IMR-90 (cell line): ENCODE results near the gene ZNF618. TPM values are rescaled to one million over a fixed set of nuclear protein-coding genes. Genes with fewer than 3 reads are reported as not detected.

Experiments used
- ATAC-seq: fragments of 200-7000 bp; cut with Tn5 transposase; 2 replicates; pipeline ENCODE4 v1.9.1; 2020; ENCODE audit warnings: low read depth, mild to moderate bottlenecking, moderate library complexity
- BruUV-seq: library from RNA; stranded (reverse); fragments of 400-500 nt; replicated peaks from 2 replicates; lab custom pipeline; 2021; lab: Mats Ljungman, UMichigan
- CTCF ChIA-PET: fragments of 300-600 bp; formaldehyde crosslinking; extraction: SDS; loops from one replicate; lab custom pipeline; 2021; ENCODE audit warnings: antibody characterized with exemption; lab: Yijun Ruan, JAX
- POLR2A ChIA-PET: fragments of 300-600 bp; sonication (Branson Sonifier 250); formaldehyde crosslinking; loops from one replicate; lab custom pipeline; 2022; ENCODE audit warnings: antibody characterized with exemption; ENCODE audit not compliant: unreplicated experiment; lab: Charles Lee
- DNase-seq: peaks from one replicate; pipeline ENCODE4 v3.0.0; 2013
- H2AFZ ChIP-seq: replicated peaks from 2 replicates; pipeline ENCODE3; 2013; ENCODE audit warnings: low read length, mild to moderate bottlenecking; ENCODE audit not compliant: poor library complexity
- H2AK5ac ChIP-seq: 2 replicates; pipeline ENCODE4 v1.6.1; 2013; ENCODE audit warnings: low read depth, low read length, inconsistent platforms
- H2AK9ac ChIP-seq: replicated peaks from 2 replicates; pipeline ENCODE3; 2013; ENCODE audit warnings: mild to moderate bottlenecking, low read depth, low read length, moderate library complexity; ENCODE audit not compliant: poor library complexity
- H2BK120ac ChIP-seq: 2 replicates; pipeline ENCODE4 v1.6.1; 2013; ENCODE audit warnings: low read depth, low read length, inconsistent platforms
- H2BK15ac ChIP-seq: 3 replicates; pipeline ENCODE4 v1.6.1; 2013; ENCODE audit warnings: low read depth, low read length, inconsistent platforms
- H2BK20ac ChIP-seq: 2 replicates; pipeline ENCODE4 v1.6.1; 2013; ENCODE audit warnings: low read depth, mild to moderate bottlenecking, inconsistent platforms, low read length, moderate library complexity
- H2BK5ac ChIP-seq: 2 replicates; pipeline ENCODE4 v1.6.1; 2013; ENCODE audit warnings: mild to moderate bottlenecking, low read depth, low read length, inconsistent platforms; ENCODE audit not compliant: poor library complexity, severe bottlenecking
- H3K14ac ChIP-seq: replicated peaks from 2 replicates; pipeline ENCODE4 v1.6.1; 2013; ENCODE audit warnings: low read depth, low read length, inconsistent platforms
- H3K18ac ChIP-seq: 2 replicates; pipeline ENCODE4 v1.6.1; 2013; ENCODE audit warnings: low read depth, low read length, control low read depth
- H3K23ac ChIP-seq: 2 replicates; pipeline ENCODE4 v1.6.1; 2013; ENCODE audit warnings: low read depth, low read length, inconsistent platforms
- H3K27ac ChIP-seq: 2 replicates; pipeline ENCODE4 v1.5.1; 2013; ENCODE audit warnings: mild to moderate bottlenecking, control low read depth, low read length; ENCODE audit not compliant: insufficient read depth
- H3K27me3 ChIP-seq: 2 replicates; pipeline ENCODE4 v1.6.1; 2013; ENCODE audit warnings: low read length; ENCODE audit not compliant: control insufficient read depth, insufficient read depth
- H3K36me3 ChIP-seq: 2 replicates; pipeline ENCODE4 v1.6.1; 2013; ENCODE audit warnings: low read length, mixed read lengths; ENCODE audit not compliant: control insufficient read depth, insufficient read depth
- H3K4ac ChIP-seq: 2 replicates; pipeline ENCODE4 v1.6.1; 2013; ENCODE audit warnings: low read depth, low read length, inconsistent platforms
- H3K4me1 ChIP-seq: 2 replicates; pipeline ENCODE4 v1.6.1; 2013; ENCODE audit warnings: low read length, mixed read lengths; ENCODE audit not compliant: control insufficient read depth, insufficient read depth
- H3K4me2 ChIP-seq: 2 replicates; pipeline ENCODE4 v1.6.1; 2013; ENCODE audit warnings: low read depth, mild to moderate bottlenecking, control low read depth, low read length, moderate library complexity
- H3K4me3 ChIP-seq: 2 replicates; pipeline ENCODE4 v1.5.1; 2013; ENCODE audit warnings: low read depth, mild to moderate bottlenecking, control low read depth, low read length, moderate library complexity; ENCODE audit not compliant: insufficient read depth
- H3K56ac ChIP-seq: 2 replicates; pipeline ENCODE4 v1.6.1; 2013; ENCODE audit warnings: low read length, inconsistent platforms; ENCODE audit not compliant: insufficient read depth; ENCODE audit errors: extremely low read depth
- H3K79me1 ChIP-seq, 2 experiments: 2 replicates each; pipeline ENCODE4 v1.6.1; 2013; ENCODE audit warnings: low read length in 2 of 2, inconsistent platforms in 1 of 2, low read depth in 1 of 2
- H3K9ac ChIP-seq: 2 replicates; pipeline ENCODE4 v1.6.1; 2013; ENCODE audit warnings: low read depth, low read length, control low read depth
- H3K9me1 ChIP-seq: 2 replicates; pipeline ENCODE4 v1.6.1; 2013; ENCODE audit warnings: low read length, inconsistent platforms; ENCODE audit not compliant: insufficient read depth
- H3K9me3 ChIP-seq: 2 replicates; pipeline ENCODE4 v1.6.1; 2013; ENCODE audit warnings: low read length; ENCODE audit not compliant: control insufficient read depth, insufficient read depth
- H4K20me1 ChIP-seq: 2 replicates; pipeline ENCODE4 v1.6.1; 2013; ENCODE audit warnings: low read length, inconsistent platforms; ENCODE audit not compliant: insufficient read depth
- H4K5ac ChIP-seq: 2 replicates; pipeline ENCODE4 v1.6.1; 2013; ENCODE audit warnings: mild to moderate bottlenecking, low read depth, low read length, control low read depth
- H4K8ac ChIP-seq, 2 experiments: 2 replicates each; pipeline ENCODE4 v1.6.1; 2013; ENCODE audit warnings: low read depth in 2 of 2, low read length in 2 of 2, control low read depth in 1 of 2, inconsistent platforms in 1 of 2
- H4K91ac ChIP-seq: 2 replicates; pipeline ENCODE4 v1.6.1; 2013; ENCODE audit warnings: low read depth, low read length, inconsistent platforms; ENCODE audit not compliant: insufficient read depth
- BHLHE40 ChIP-seq: fragments of 150-350 bp; IDR thresholded peaks from 2 replicates; pipeline ENCODE4 v1.6.1; 2016; ENCODE audit warnings: mild to moderate bottlenecking, low read depth, low read length
- CEBPB ChIP-seq: IDR thresholded peaks from 2 replicates; pipeline ENCODE4 v1.6.1; 2012; ENCODE audit warnings: low read depth, low read length, improper control_type of control experiment
- CHD1 ChIP-seq: IDR thresholded peaks from 2 replicates; pipeline ENCODE4 v1.6.1; 2012; ENCODE audit warnings: low read depth, low read length, improper control_type of control experiment
- FOS ChIP-seq: fragments of 150-350 bp; IDR thresholded peaks from 2 replicates; pipeline ENCODE4 v1.6.1; 2016; ENCODE audit warnings: low read depth, low read length
- MAFK ChIP-seq: IDR thresholded peaks from 2 replicates; pipeline ENCODE4 v1.6.1; 2012; ENCODE audit warnings: low read depth, low read length, improper control_type of control experiment
- MAZ ChIP-seq: IDR thresholded peaks from 2 replicates; pipeline ENCODE4 v1.6.1; 2012; ENCODE audit warnings: low read depth, mild to moderate bottlenecking, low read length, improper control_type of control experiment, moderate library complexity, borderline replicate concordance
- MXI1 ChIP-seq: IDR thresholded peaks from 2 replicates; pipeline ENCODE4 v1.6.1; 2012; ENCODE audit warnings: low read depth, mild to moderate bottlenecking, low read length, moderate library complexity, borderline replicate concordance
- NFE2L2 ChIP-seq: fragments of 150-350 bp; IDR thresholded peaks from 2 replicates; pipeline ENCODE4 v1.6.1; 2016; ENCODE audit warnings: low read depth, mild to moderate bottlenecking, low read length
- RAD21 ChIP-seq: IDR thresholded peaks from 2 replicates; pipeline ENCODE4 v1.6.1; 2012; ENCODE audit warnings: low read length, improper control_type of control experiment
- RCOR1 ChIP-seq: IDR thresholded peaks from 2 replicates; pipeline ENCODE4 v1.6.1; 2012; ENCODE audit warnings: mild to moderate bottlenecking, low read length, improper control_type of control experiment; ENCODE audit not compliant: insufficient replicate concordance
- RFX5 ChIP-seq: IDR thresholded peaks from 2 replicates; pipeline ENCODE4 v1.8.0; 2012; ENCODE audit warnings: low read depth, mild to moderate bottlenecking, low read length, moderate library complexity
- SMC3 ChIP-seq: fragments of 150-350 bp; IDR thresholded peaks from 2 replicates; pipeline ENCODE4 v1.6.1; 2016; ENCODE audit warnings: low read depth, mild to moderate bottlenecking, antibody characterized with exemption, low read length, moderate library complexity
- WGBS, 2 experiments: methylation state at CpG; one replicate each; pipeline versions ENCODE4 v1.1.5 to v1.1.7; 2013; ENCODE audit warnings: missing lambda C conversion rate in 2 of 2; ENCODE audit not compliant: insufficient read length in 1 of 2; ENCODE audit errors: extremely low coverage in 2 of 2; 5-methylcytosine and 5-hydroxymethylcytosine counted together
- dilution Hi-C: fragments of 300-500 bp; cut with HindIII; formaldehyde crosslinking; loops from one replicate; pipeline ENCODE4 v1.14.3; 2018; ENCODE audit warnings: low sequenced_read_pairs; ENCODE audit not compliant: unreplicated experiment
- in situ Hi-C: fragments of 300-500 bp; cut with MboI; formaldehyde crosslinking; loops from 3 replicates; pipeline ENCODE4 v1.14.3; 2019; ENCODE audit warnings: low sequenced_read_pairs, inconsistent platforms, mixed read lengths
- intact Hi-C: fragments of 100-400 bp; cut with micrococcal nuclease; formaldehyde crosslinking; loops from 2 replicates; pipeline ENCODE4 v1.10.0; 2022
- polyA plus RNA-seq, 3 experiments: library from polyadenylated mRNA; depleted of rRNA; stranded (reverse); fragments of >200 nt; gene quantifications; 2 replicates each; pipeline ENCODE4 v1.2.3, GENCODE V29; 2012; ENCODE audit warnings: low replicate concordance in 1 of 3
- total RNA-seq: library from RNA; depleted of rRNA; stranded (reverse); fragments of >200 nt; gene quantifications from 2 replicates; pipeline ENCODE4 v1.2.3, GENCODE V29; 2012
- TF ChIP-seq, protein P1 (sequence below): conservative IDR thresholded peaks from 2 replicates; pipeline ENCODE4 v1.5.1; 2012; ENCODE audit warnings: mild to moderate bottlenecking, low read depth, low read length, improper control_type of control experiment
- TF ChIP-seq, protein P2 (sequence below): fragments of 150-350 bp; IDR thresholded peaks from 2 replicates; pipeline ENCODE4 v1.6.1; 2016; ENCODE audit warnings: low read depth, mild to moderate bottlenecking, low read length, moderate library complexity, borderline replicate concordance

Gene ZNF618
- total and polyA plus RNA-seq, 2 of the 4 experiments (the other 2 are of a cell fraction): 8.2 to 9.4 TPM

DNA sequence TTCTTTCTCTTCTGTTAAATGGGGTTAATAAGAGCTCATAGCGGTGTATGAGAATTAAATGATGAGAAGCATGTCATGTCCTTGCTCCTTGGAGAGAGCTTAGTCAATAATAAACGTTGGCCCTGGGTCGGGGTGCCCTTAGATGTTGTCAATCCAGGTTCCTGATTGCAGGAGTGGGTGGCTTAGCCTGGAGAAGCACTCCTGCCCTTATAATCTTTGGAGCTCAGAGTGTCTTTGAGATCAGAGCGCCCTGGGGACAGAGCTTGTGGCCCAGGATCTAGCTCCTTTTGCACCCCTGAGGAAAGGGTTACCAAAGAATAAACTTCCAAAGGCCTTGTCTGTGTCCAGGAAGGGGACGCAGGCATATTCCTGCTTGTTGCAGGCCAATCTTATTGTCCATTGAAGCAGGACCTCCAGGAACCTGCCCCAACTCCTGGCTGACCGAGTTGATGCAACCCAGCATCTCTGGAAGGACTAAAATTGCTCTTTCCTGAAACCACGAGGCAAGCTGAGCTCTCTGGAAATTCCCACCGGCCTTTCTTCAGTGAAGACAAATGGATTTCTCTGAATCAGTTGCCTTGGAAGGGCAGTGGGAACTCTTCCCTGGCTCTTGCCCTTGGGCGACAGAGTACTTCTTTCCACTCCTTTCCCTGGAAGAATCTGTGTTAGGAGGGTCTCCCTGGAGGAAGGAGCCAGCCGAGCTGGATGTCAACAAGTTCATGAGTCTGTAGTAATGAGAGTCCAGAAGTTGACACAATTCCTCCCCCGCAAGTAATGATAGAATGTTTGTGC, 208.4 kb downstream of the ZNF618 start:
- in situ Hi-C loops: no loop called here
- Histone ChIP-seq H3K27me3 (peaks cover 47% of the 10 kb centered on the region), H3K79me1 (no peaks in the 10 kb centered on the region), H3K36me3 (no peaks in the 10 kb centered on the region), H3K4me2 (no peak overlapping the region), H2BK120ac (no peak overlapping the region), H3K56ac (no peak overlapping the region), H3K23ac (no peak overlapping the region), H3K4ac (no peak overlapping the region), H4K5ac (no peak overlapping the region), H3K4me3 (no peak overlapping the region), H2BK20ac (no peak overlapping the region), H2AK5ac (no peak overlapping the region), H3K27ac (no peak overlapping the region), H2BK5ac (no peak overlapping the region), H2AK9ac (no peak overlapping the region), H3K4me1 (no peaks in the 10 kb centered on the region), H3K18ac (no peak overlapping the region), H4K91ac (no peak overlapping the region), H2AFZ (peak overlapping the region; percentile 27), H2BK15ac (no peak overlapping the region), H3K9me3 (peaks cover 2% of the 10 kb centered on the region; the same call in 1 of the 2 replicates), H4K20me1 (no peaks in the 10 kb centered on the region; the same call in 1 of the 2 replicates), H3K9me1 (no peaks in the 10 kb centered on the region), H4K8ac (no peak overlapping the region), H3K9ac (no peak overlapping the region), H3K14ac (no peak overlapping the region)
- POLR2A ChIA-PET: no interaction called here
- CTCF ChIA-PET: interaction anchor here (0.6 to 2.6 kb wide), 3 partner anchors 16 to 362 kb away, joined by 3 to 16 read pairs (median 6); no protein-coding TSS in a partner anchor
- DNase-seq (no peak), ATAC-seq (no peak)
- 83% methylated on average over 3 of the region's 11 CpGs; no CpG with 5 or more reads in 1 of the 2 experiments for WGBS, 2 experiments
- dilution Hi-C loops: no loop called here
- no peak for TF ChIP-seq CHD1
- TF ChIP-seq, protein P1, sequence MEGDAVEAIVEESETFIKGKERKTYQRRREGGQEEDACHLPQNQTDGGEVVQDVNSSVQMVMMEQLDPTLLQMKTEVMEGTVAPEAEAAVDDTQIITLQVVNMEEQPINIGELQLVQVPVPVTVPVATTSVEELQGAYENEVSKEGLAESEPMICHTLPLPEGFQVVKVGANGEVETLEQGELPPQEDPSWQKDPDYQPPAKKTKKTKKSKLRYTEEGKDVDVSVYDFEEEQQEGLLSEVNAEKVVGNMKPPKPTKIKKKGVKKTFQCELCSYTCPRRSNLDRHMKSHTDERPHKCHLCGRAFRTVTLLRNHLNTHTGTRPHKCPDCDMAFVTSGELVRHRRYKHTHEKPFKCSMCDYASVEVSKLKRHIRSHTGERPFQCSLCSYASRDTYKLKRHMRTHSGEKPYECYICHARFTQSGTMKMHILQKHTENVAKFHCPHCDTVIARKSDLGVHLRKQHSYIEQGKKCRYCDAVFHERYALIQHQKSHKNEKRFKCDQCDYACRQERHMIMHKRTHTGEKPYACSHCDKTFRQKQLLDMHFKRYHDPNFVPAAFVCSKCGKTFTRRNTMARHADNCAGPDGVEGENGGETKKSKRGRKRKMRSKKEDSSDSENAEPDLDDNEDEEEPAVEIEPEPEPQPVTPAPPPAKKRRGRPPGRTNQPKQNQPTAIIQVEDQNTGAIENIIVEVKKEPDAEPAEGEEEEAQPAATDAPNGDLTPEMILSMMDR: no peak
- no peak for TF ChIP-seq RCOR1
- no peak for TF ChIP-seq MAFK
- no peak for TF ChIP-seq CEBPB
- no peak for TF ChIP-seq MXI1
- TF ChIP-seq BHLHE40: no peak
- no peak for TF ChIP-seq MAZ
- TF ChIP-seq NFE2L2: no peak
- TF ChIP-seq, protein P2, sequence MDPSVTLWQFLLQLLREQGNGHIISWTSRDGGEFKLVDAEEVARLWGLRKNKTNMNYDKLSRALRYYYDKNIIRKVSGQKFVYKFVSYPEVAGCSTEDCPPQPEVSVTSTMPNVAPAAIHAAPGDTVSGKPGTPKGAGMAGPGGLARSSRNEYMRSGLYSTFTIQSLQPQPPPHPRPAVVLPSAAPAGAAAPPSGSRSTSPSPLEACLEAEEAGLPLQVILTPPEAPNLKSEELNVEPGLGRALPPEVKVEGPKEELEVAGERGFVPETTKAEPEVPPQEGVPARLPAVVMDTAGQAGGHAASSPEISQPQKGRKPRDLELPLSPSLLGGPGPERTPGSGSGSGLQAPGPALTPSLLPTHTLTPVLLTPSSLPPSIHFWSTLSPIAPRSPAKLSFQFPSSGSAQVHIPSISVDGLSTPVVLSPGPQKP: no peak
- TF ChIP-seq SMC3: no peak
- no peak for TF ChIP-seq RFX5
- no peak for TF ChIP-seq RAD21
- TF ChIP-seq FOS: no peak
- BruUV-seq: no TSS peak
- intact Hi-C loops: no loop called here
